ENCODE data around the gene IGSF9B. TPM values are rescaled to one million over a fixed set of nuclear protein-coding genes. Genes with fewer than 3 reads are reported as not detected.

Gene IGSF9B
- polyA plus RNA-seq, 1 experiment: 0.05 TPM

GRCh38 chr11:133990501-133990900, 33.7 kb upstream of the IGSF9B start:
- ChIA-PET CTCF (no interaction called here), POLR2A (no interaction called here)
- Histone ChIP-seq H3K27me3 (ENCODE audit: control insufficient read depth, insufficient read depth, low read length) (peaks cover 1% of the 10 kb centered on the region; the same call in 1 of the 2 replicates), H3K4me3 (ENCODE audit: low read depth, low read length) (no peak overlapping the region), H3K36me3 (ENCODE audit: control insufficient read depth, insufficient read depth, low read length) (no peaks in the 10 kb centered on the region)
- no peak for DNase-seq (ENCODE audit: low read depth)
- no peak for TF ChIP-seq CTCF (IDR thresholded peaks at IDR 0.05; ENCODE audit: insufficient read depth, low read depth, low read length)

- CTCF ChIA-PET: no interaction called here
- TF ChIP-seq CTCF (IDR thresholded peaks at IDR 0.05; ENCODE audit: insufficient read depth, low read depth, low read length): no peak
- POLR2A ChIA-PET: no interaction called here
- Histone ChIP-seq H3K36me3 (ENCODE audit: control insufficient read depth, insufficient read depth, low read length) (no peaks in the 10 kb centered on the region), H3K27me3 (ENCODE audit: control insufficient read depth, insufficient read depth, low read length) (peaks cover 1% of the 10 kb centered on the region; the same call in 1 of the 2 replicates), H3K4me3 (ENCODE audit: low read depth, low read length) (no peak overlapping the region)
- no peak for DNase-seq (ENCODE audit: low read depth)
Observed at GRCh38 chr11:133988686-133989410, 32.1 kb upstream of the IGSF9B start.

GRCh38 chr11:133987171-133987570, 30.4 kb upstream of the IGSF9B start:
- no peak for TF ChIP-seq CTCF (IDR thresholded peaks at IDR 0.05; ENCODE audit: insufficient read depth, low read depth, low read length)
- ChIA-PET POLR2A (no interaction called here), CTCF (no interaction called here)
- DNase-seq (ENCODE audit: low read depth): no peak
- H3K4me3 ChIP-seq (ENCODE audit: low read depth, low read length): no peak overlapping the region
- H3K36me3 ChIP-seq (ENCODE audit: control insufficient read depth, insufficient read depth, low read length): no peaks in the 10 kb centered on the region
- no peaks in the 10 kb centered on the region; the same call in 1 of the 2 replicates for H3K27me3 ChIP-seq (ENCODE audit: control insufficient read depth, insufficient read depth, low read length)

GRCh38 chr11:133985981-133986944, 29.5 kb upstream of the IGSF9B start:
- DNase-seq (ENCODE audit: low read depth): no peak
- CTCF ChIA-PET: interaction anchor here (1.1 kb wide), 1 partner anchor 63 kb away, joined by 3 read pairs; no protein-coding TSS in a partner anchor
- Histone ChIP-seq H3K4me3 (ENCODE audit: low read depth, low read length) (no peak overlapping the region), H3K27me3 (ENCODE audit: control insufficient read depth, insufficient read depth, low read length) (no peaks in the 10 kb centered on the region; the same call in 1 of the 2 replicates), H3K36me3 (ENCODE audit: control insufficient read depth, insufficient read depth, low read length) (no peaks in the 10 kb centered on the region)
- no peak for TF ChIP-seq CTCF (IDR thresholded peaks at IDR 0.05; ENCODE audit: insufficient read depth, low read depth, low read length)
- POLR2A ChIA-PET: no interaction called here

- ChIA-PET POLR2A (no interaction called here), CTCF (interaction anchor here (1.1 kb wide), 1 partner anchor 62 kb away, joined by 3 read pairs; no protein-coding TSS in a partner anchor)
Observed at GRCh38 chr11:133984828-133985227, 28.1 kb upstream of the IGSF9B start.

More at GRCh38 chr11:133984828-133985227, 28.1 kb upstream of the IGSF9B start:
- H3K4me3 ChIP-seq (ENCODE audit: low read depth, low read length): no peak overlapping the region
- DNase-seq (ENCODE audit: low read depth): no peak
- no peak for TF ChIP-seq CTCF (IDR thresholded peaks at IDR 0.05; ENCODE audit: insufficient read depth, low read depth, low read length)
- H3K27me3 ChIP-seq (ENCODE audit: control insufficient read depth, insufficient read depth, low read length): no peaks in the 10 kb centered on the region; the same call in 1 of the 2 replicates
- no peaks in the 10 kb centered on the region for H3K36me3 ChIP-seq (ENCODE audit: control insufficient read depth, insufficient read depth, low read length)

Data from BJ (cell line).